Ascending aorta (tissue), 2 donors: ENCODE results near the gene HECW1. TPM values are rescaled to one million over a fixed set of nuclear protein-coding genes. Genes with fewer than 3 reads are reported as not detected.

ENCODE experiments used
- DNase-seq, 2 donors: peaks; one replicate each; pipeline ENCODE4 v3.0.0-alpha.2; 2019; ENCODE audit warnings: low spot score in 2 of 2
- H3K27ac ChIP-seq, 2 donors: fragments of 200-600 bp; sonication (generic); one replicate each; pipeline ENCODE4 v1.5.1; 2016 to 2017; ENCODE audit warnings: mild to moderate bottlenecking in 1 of 2
- H3K27me3 ChIP-seq: fragments of 200-600 bp; sonication (generic); one replicate; pipeline ENCODE4 v1.5.1; 2017
- H3K36me3 ChIP-seq, 2 donors: fragments of 200-600 bp; sonication (generic); one replicate each; pipeline ENCODE4 v1.5.1; 2016
- H3K4me1 ChIP-seq, 2 donors: fragments of 200-600 bp; sonication (generic); one replicate each; pipeline ENCODE4 v1.5.1; 2016 to 2017; ENCODE audit warnings: mild to moderate bottlenecking in 1 of 2
- H3K4me3 ChIP-seq, 2 donors: fragments of 200-600 bp; sonication (generic); one replicate each; pipeline ENCODE4 v1.5.1; 2016 to 2017; ENCODE audit warnings: mild to moderate bottlenecking in 1 of 2
- H3K9me3 ChIP-seq, 2 donors: fragments of 200-600 bp; sonication (generic); one replicate each; pipeline ENCODE4 v1.5.1; 2016
- CTCF ChIP-seq, 3 experiments: fragments of 200-600 bp in 2 of 3; fragments of 450-650 bp in 1 of 3; sonication (generic) in 2 of 3; IDR thresholded peaks; one replicate each; pipeline ENCODE4 v1.5.1; 2016 to 2019; ENCODE audit warnings: antibody characterized with exemption in 3 of 3, mild to moderate bottlenecking in 1 of 3, moderate library complexity in 1 of 3
- intact Hi-C: fragments of 100-400 bp; cut with DNase I; formaldehyde crosslinking; loops from one replicate; pipeline ENCODE4 v1.15.1; 2023
- total RNA-seq: library from RNA; depleted of rRNA; stranded (reverse); fragments of >200 nt; gene quantifications from one replicate; pipeline ENCODE4 v1.1.0, GENCODE V29; 2016

Gene HECW1
- total RNA-seq, 1 donor from 2014 or later, result not detected

- intact Hi-C loops, result no loop called here
- no peaks in the 10 kb centered on the region for H3K9me3 ChIP-seq
- H3K4me3 ChIP-seq, result no peak overlapping the region
- H3K4me1 ChIP-seq, result no peaks in the 10 kb centered on the region
- H3K27ac ChIP-seq, result no peak overlapping the region
- TF ChIP-seq CTCF (IDR thresholded peaks at IDR 0.05), result no peak
- no peaks in the 10 kb centered on the region for H3K36me3 ChIP-seq
- H3K27me3 ChIP-seq, result no peaks in the 10 kb centered on the region
- DNase-seq, result no peak
Observed at GRCh38 chr7:43143918-43144589, 31.6 kb downstream of the HECW1 start.

DNA sequence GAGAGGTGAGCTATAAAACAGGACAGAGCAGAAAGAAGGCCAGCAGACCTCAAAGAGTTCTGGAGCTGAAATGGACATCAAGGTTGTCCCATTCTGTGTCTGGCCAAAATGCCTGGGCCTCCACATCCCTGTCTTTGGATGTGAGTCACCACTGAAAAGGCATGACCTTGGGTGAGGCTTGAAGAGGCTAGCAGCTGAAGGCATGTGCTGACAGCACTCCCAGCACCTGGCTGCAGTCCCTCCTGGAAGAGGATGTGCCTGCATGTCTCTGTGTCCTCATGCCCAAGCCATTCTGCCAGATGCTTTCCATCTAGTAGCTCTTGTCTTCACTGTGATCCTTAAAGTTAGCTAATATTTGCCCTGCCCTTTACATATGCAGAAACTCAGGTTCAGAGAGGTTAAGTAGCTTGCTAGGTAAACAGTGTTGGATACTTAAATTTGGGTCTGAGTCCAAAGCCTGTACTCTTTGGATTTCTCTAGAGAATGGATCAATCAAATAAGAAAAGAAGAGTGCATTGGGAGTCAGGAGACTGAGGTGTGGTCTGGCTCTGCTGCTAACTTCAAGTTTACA, 35.8 kb downstream of the HECW1 start:
- intact Hi-C loops, result no loop called here
- Histone ChIP-seq H3K27me3 (no peaks in the 10 kb centered on the region), H3K36me3 (no peaks in the 10 kb centered on the region), H3K27ac (no peak overlapping the region), H3K4me1 (no peaks in the 10 kb centered on the region), H3K9me3 (no peaks in the 10 kb centered on the region), H3K4me3 (no peak overlapping the region)
- DNase-seq, result no peak
- no peak for TF ChIP-seq CTCF (IDR thresholded peaks at IDR 0.05)

DNA sequence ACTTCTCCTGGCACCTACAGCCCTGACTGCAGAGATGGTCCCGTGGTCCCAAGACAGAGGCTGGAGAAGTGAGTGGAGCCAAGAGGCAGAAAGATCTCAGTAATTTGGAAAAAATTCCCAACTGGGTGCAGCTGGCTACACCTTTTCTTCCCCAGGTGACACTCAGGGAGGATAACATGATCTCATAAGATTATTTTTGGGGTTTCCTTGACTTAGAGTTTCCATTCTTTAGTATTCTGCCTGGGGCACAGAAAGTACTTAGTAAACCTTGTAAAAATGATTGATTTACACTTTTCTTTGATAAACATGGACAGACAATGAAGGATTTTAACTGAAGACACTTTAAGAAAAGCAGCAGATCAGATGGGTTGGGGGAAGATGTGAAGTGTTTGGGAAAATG, 38.6 kb downstream of the HECW1 start:
- H3K27ac ChIP-seq, result no peak overlapping the region
- H3K36me3 ChIP-seq, result no peaks in the 10 kb centered on the region
- no peaks in the 10 kb centered on the region for H3K4me1 ChIP-seq
- H3K27me3 ChIP-seq, result no peaks in the 10 kb centered on the region
- DNase-seq, result no peak
- intact Hi-C loops, result no loop called here
- no peak overlapping the region for H3K4me3 ChIP-seq
- no peak for TF ChIP-seq CTCF (IDR thresholded peaks at IDR 0.05)
- no peaks in the 10 kb centered on the region for H3K9me3 ChIP-seq

DNA sequence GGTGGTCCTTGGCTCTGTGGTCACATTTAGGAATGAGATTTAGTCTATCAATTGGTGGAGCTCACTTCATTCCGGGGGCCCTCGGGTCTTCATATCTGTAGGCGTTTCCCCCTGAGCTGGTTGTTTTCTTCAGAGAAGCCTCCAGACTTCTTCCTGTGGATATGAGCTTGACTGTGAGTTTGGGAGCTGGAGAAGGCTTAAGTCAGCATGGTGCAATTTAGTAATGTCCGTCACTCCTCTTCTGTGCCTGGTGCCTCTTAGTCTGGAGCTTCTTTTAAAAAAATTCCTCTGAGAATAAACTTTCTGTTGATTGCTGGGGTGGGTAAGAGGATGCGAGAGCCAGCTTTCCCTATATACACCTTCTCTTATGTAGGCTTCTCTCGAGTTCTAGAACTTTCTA, 40.2 kb downstream of the HECW1 start:
- Histone ChIP-seq H3K9me3 (no peaks in the 10 kb centered on the region), H3K4me1 (no peaks in the 10 kb centered on the region), H3K27ac (no peak overlapping the region), H3K36me3 (no peaks in the 10 kb centered on the region), H3K4me3 (no peak overlapping the region), H3K27me3 (no peaks in the 10 kb centered on the region)
- intact Hi-C loops, result no loop called here
- DNase-seq, result no peak
- no peak for TF ChIP-seq CTCF (IDR thresholded peaks at IDR 0.05)

- intact Hi-C loops, result no loop called here
- no peaks in the 10 kb centered on the region for H3K27me3 ChIP-seq
- TF ChIP-seq CTCF (IDR thresholded peaks at IDR 0.05), result no peak
- no peaks in the 10 kb centered on the region for H3K9me3 ChIP-seq
- no peak overlapping the region for H3K4me3 ChIP-seq
- DNase-seq, result no peak
- no peaks in the 10 kb centered on the region for H3K4me1 ChIP-seq
- no peaks in the 10 kb centered on the region for H3K36me3 ChIP-seq
- no peak overlapping the region for H3K27ac ChIP-seq
Observed at GRCh38 chr7:43155636-43156035, 43.2 kb downstream of the HECW1 start.
